Lung (tissue), 12 donors: Measurements from ENCODE around the gene SUN1. TPM values are rescaled to one million over a fixed set of nuclear protein-coding genes. Genes with fewer than 3 reads are reported as not detected.
A peak's percentile ranks its signal among the peaks of the same experiment; 100 is the strongest.

ENCODE experiments used
- ATAC-seq: fragments of 200-7000 bp; cut with Tn5 transposase; one replicate; pipeline ENCODE4 v1.9.1; 2020; ENCODE audit warnings: moderate number of reproducible peaks; ENCODE audit not compliant: insufficient read depth, low FRiP score
- DNase-seq, 3 donors: peaks; one replicate each; pipeline ENCODE4 v3.0.0-alpha.2; 2013 to 2017
- H3K27ac ChIP-seq, 2 donors: one replicate each; pipeline ENCODE4 v1.5.1; 2013; ENCODE audit warnings: mild to moderate bottlenecking in 2 of 2, moderate library complexity in 2 of 2, control low read depth in 1 of 2, inconsistent platforms in 1 of 2, low read depth in 1 of 2, low read length in 1 of 2
- H3K27me3 ChIP-seq, 3 donors: one replicate each; pipeline ENCODE4 v1.5.1; 2013; ENCODE audit warnings: low read length in 2 of 3; ENCODE audit not compliant: control insufficient read depth in 3 of 3, insufficient read depth in 3 of 3
- H3K36me3 ChIP-seq, 4 donors: one replicate each; pipeline ENCODE4 v1.5.1; 2013; ENCODE audit warnings: low read length in 4 of 4, mild to moderate bottlenecking in 1 of 4, moderate library complexity in 1 of 4; ENCODE audit not compliant: control insufficient read depth in 4 of 4, insufficient read depth in 4 of 4
- H3K4me1 ChIP-seq, 5 donors: one replicate each; pipeline ENCODE4 v1.5.1; 2013; ENCODE audit warnings: low read length in 5 of 5, mild to moderate bottlenecking in 2 of 5, moderate library complexity in 1 of 5; ENCODE audit not compliant: control insufficient read depth in 5 of 5, insufficient read depth in 5 of 5
- H3K4me3 ChIP-seq: one replicate; pipeline ENCODE4 v1.5.1; 2013; ENCODE audit warnings: mild to moderate bottlenecking, control low read depth, moderate library complexity
- H3K9ac ChIP-seq, 2 donors: one replicate each; pipeline ENCODE4 v1.5.1; 2013; ENCODE audit warnings: low read length in 2 of 2, control low read depth in 1 of 2; ENCODE audit not compliant: insufficient read depth in 1 of 2
- H3K9me3 ChIP-seq, 4 donors: one replicate each; pipeline ENCODE4 v1.5.1; 2013; ENCODE audit warnings: low read length in 3 of 4, mild to moderate bottlenecking in 1 of 4, moderate library complexity in 1 of 4; ENCODE audit not compliant: control insufficient read depth in 4 of 4, insufficient read depth in 3 of 4
- CTCF ChIP-seq: IDR thresholded peaks from 2 replicates; pipeline ENCODE4 v1.5.1; 2012; ENCODE audit warnings: mild to moderate bottlenecking; ENCODE audit errors: control extremely low read depth, extremely low read depth
- WGBS, 2 donors: extraction: QIAGEN DNeasy Blood & Tissue Kit; methylation state at CpG; one replicate each; pipeline ENCODE4 v1.1.7; 2013; 5-methylcytosine and 5-hydroxymethylcytosine counted together
- polyA plus RNA-seq, 2 donors: library from polyadenylated mRNA; stranded (reverse); fragments of 200-250 nt; gene quantifications; one replicate each; pipeline ENCODE4 v1.2.1, GENCODE V29; 2013
- total RNA-seq, 2 donors: library from RNA; depleted of rRNA in 1 of 2; stranded (reverse); fragments of >200 nt in 1 of 2; gene quantifications; one replicate each; pipeline ENCODE4 v1.2.1, GENCODE V29; 2014 to 2021
- donor health status: control.
- donor health status: control.
- donor health status: Bipolar disorder and iron deficiency.
- donor health status: healthy.
- donor health status: DM: yes; HTN: yes; CAD: no.

Gene SUN1
- total and polyA plus RNA-seq, 4 donors = 69.6 to 349 (median 104) TPM

GRCh38 chr7:816751-817671 is 15.3 kb upstream of the SUN1 start:
- H3K4me3 ChIP-seq = peak overlapping the region; percentile 83
- no peaks in the 10 kb centered on the region for H3K27me3 ChIP-seq
- H3K36me3 ChIP-seq = no peaks in the 10 kb centered on the region
- H3K9ac ChIP-seq = peak overlapping the region; percentile 61 to 78
- H3K4me1 ChIP-seq = peaks cover 6 to 24% (median 11%) of the 10 kb centered on the region in 5 donors
- TF ChIP-seq CTCF = no peak
- ATAC-seq (no peak), DNase-seq (peak in 1 of 3 donors; percentile 25)
- no peaks in the 10 kb centered on the region for H3K9me3 ChIP-seq
- WGBS, 2 donors = 0 to 1% methylated on average over 61 to 88 of the region's 88 CpGs
- H3K27ac ChIP-seq = peak overlapping the region; percentile 43 to 97

- Histone ChIP-seq H3K27ac (no peak overlapping the region), H3K4me3 (no peak overlapping the region), H3K27me3 (no peaks in the 10 kb centered on the region), H3K36me3 (peaks cover 0 to 5% (median 0%) of the 10 kb centered on the region in 4 donors), H3K9ac (peak overlapping the region in 1 of 2 donors; percentile 8), H3K9me3 (no peaks in the 10 kb centered on the region), H3K4me1 (peaks cover 3 to 16% (median 12%) of the 10 kb centered on the region in 5 donors)
- ATAC-seq (no peak), DNase-seq (no peak)
- 79 to 89% methylated on average over 8 of the region's 8 CpGs for WGBS, 2 donors
- no peak for TF ChIP-seq CTCF
Measured at GRCh38 chr7:818031-818699, 14.1 kb upstream of the SUN1 start.

DNA sequence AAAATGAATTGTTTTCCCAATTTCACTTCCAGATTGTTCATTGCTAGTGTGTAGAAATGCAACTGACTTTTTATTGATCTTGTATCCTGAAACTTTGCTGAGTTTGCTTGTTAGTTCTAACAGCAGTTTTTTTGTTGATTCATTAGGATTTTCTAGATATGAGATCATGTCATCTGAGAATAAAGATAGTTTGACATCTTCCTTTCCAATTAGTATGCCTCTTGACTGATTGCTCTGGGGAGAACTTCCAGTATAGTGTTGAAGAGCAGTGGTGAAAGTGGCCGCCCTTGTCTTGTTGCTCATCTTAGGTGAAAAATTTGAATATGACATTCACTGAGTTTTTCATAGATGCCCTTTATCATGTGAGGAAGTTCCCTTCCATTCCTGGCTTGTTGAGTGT is 11.9 kb upstream of the SUN1 start:
- no peak for TF ChIP-seq CTCF
- DNase-seq (no peak), ATAC-seq (no peak)
- 94% methylated on average over 1 of the region's 1 CpG for WGBS, 2 donors
- Histone ChIP-seq H3K9me3 (no peaks in the 10 kb centered on the region), H3K4me1 (peaks cover 0 to 17% (median 14%) of the 10 kb centered on the region in 5 donors), H3K9ac (no peak overlapping the region), H3K27ac (no peak overlapping the region), H3K36me3 (peaks cover 0 to 5% (median 0%) of the 10 kb centered on the region in 4 donors), H3K4me3 (no peak overlapping the region), H3K27me3 (no peaks in the 10 kb centered on the region)
